CD14-positive monocyte (primary cell): ENCODE data around the gene ARHGAP33. TPM values are rescaled to one million over a fixed set of nuclear protein-coding genes. Genes with fewer than 3 reads are reported as not detected.

Source experiments
- DNase-seq, 3 donors: peaks; one replicate each; pipeline ENCODE4 v3.0.0-alpha.2; 2011 to 2022
- H2AFZ ChIP-seq: 2 replicates; pipeline ENCODE4 v1.6.0; 2012; ENCODE audit warnings: mild to moderate bottlenecking, low read depth, low read length, inconsistent platforms; ENCODE audit not compliant: insufficient read depth, poor library complexity, severe bottlenecking
- H3K27ac ChIP-seq, 2 donors: 1 replicate in 1 of 2; 2 replicates in 1 of 2; pipeline ENCODE4 v1.5.1; 2012 to 2013; ENCODE audit warnings: low read length in 2 of 2, control low read depth in 1 of 2, inconsistent platforms in 1 of 2, low read depth in 1 of 2, mild to moderate bottlenecking in 1 of 2
- H3K27me3 ChIP-seq, 2 donors: one replicate each; pipeline versions ENCODE4 v1.6.0 to v1.6.1; 2011 to 2013; ENCODE audit warnings: low read length in 2 of 2; ENCODE audit not compliant: control insufficient read depth in 2 of 2, insufficient read depth in 2 of 2
- H3K36me3 ChIP-seq, 2 donors: replicated peaks in 1 of 2; 1 replicate in 1 of 2; 2 replicates in 1 of 2; pipeline versions ENCODE4 v1.5.1 to v1.6.1; 2012 to 2013; ENCODE audit warnings: low read length in 2 of 2, control low read depth in 1 of 2, inconsistent platforms in 1 of 2, mild to moderate bottlenecking in 1 of 2; ENCODE audit not compliant: insufficient read depth in 2 of 2, control insufficient read depth in 1 of 2
- H3K4me1 ChIP-seq, 2 donors: 1 replicate in 1 of 2; 2 replicates in 1 of 2; pipeline versions ENCODE4 v1.5.1 to v1.6.1; 2012 to 2013; ENCODE audit warnings: low read length in 2 of 2, control low read depth in 1 of 2, inconsistent platforms in 1 of 2, mild to moderate bottlenecking in 1 of 2, moderate library complexity in 1 of 2; ENCODE audit not compliant: insufficient read depth in 2 of 2, control insufficient read depth in 1 of 2
- H3K4me2 ChIP-seq: replicated peaks from 2 replicates; pipeline ENCODE3; 2012; ENCODE audit warnings: low read length, moderate library complexity, mild to moderate bottlenecking; ENCODE audit not compliant: poor library complexity, severe bottlenecking; ENCODE audit errors: extremely low read depth
- H3K4me3 ChIP-seq, 3 experiments: fragments of 200-600 bp in 1 of 3; sonication (generic) in 1 of 3; replicated peaks in 1 of 3; 1 replicate in 2 of 3; 2 replicates in 1 of 3; pipeline ENCODE4 v1.5.1; 2011 to 2013; ENCODE audit warnings: low read length in 3 of 3, mild to moderate bottlenecking in 3 of 3, control low read depth in 2 of 3, low read depth in 2 of 3, inconsistent platforms in 1 of 3, moderate library complexity in 1 of 3
- H3K79me2 ChIP-seq: 2 replicates; pipeline ENCODE4 v1.6.0; 2012; ENCODE audit warnings: mild to moderate bottlenecking, control low read depth, inconsistent platforms, low read length, moderate library complexity; ENCODE audit not compliant: insufficient read depth
- H3K9ac ChIP-seq: 2 replicates; pipeline ENCODE4 v1.6.0; 2017; ENCODE audit warnings: low read length, mild to moderate bottlenecking; ENCODE audit not compliant: insufficient read depth, poor library complexity, severe bottlenecking
- H3K9me3 ChIP-seq, 2 donors: replicated peaks in 1 of 2; 1 replicate in 1 of 2; 2 replicates in 1 of 2; pipeline versions ENCODE4 v1.5.1 to v1.6.1; 2012 to 2013; ENCODE audit warnings: low read length in 2 of 2, control low read depth in 1 of 2; ENCODE audit not compliant: control insufficient read depth in 1 of 2, insufficient read depth in 1 of 2
- H4K20me1 ChIP-seq: 2 replicates; pipeline ENCODE4 v1.6.0; 2012; ENCODE audit warnings: mild to moderate bottlenecking, low read length, control low read depth, moderate library complexity; ENCODE audit not compliant: insufficient read depth
- H3K27ac Mint-ChIP-seq, 7 donors: one replicate each; pipeline ENCODE4 v1.8.0; 2020; ENCODE audit warnings: mild to moderate bottlenecking in 7 of 7, mixed read lengths in 7 of 7, moderate library complexity in 6 of 7, inconsistent platforms in 2 of 7
- H3K27me3 Mint-ChIP-seq, 3 donors: one replicate each; pipeline ENCODE4 v1.8.0; 2021 to 2022; ENCODE audit warnings: low read depth in 3 of 3, mild to moderate bottlenecking in 3 of 3, mixed read lengths in 3 of 3, moderate library complexity in 3 of 3, inconsistent platforms in 1 of 3
- H3K36me3 Mint-ChIP-seq, 2 donors: one replicate each; pipeline ENCODE4 v1.8.0; 2020; ENCODE audit warnings: mixed read lengths in 2 of 2, inconsistent platforms in 1 of 2, mild to moderate bottlenecking in 1 of 2
- H3K4me1 Mint-ChIP-seq: one replicate; pipeline ENCODE4 v1.8.0; 2020; ENCODE audit warnings: mild to moderate bottlenecking, mixed read lengths
- H3K4me3 Mint-ChIP-seq, 2 donors: one replicate each; pipeline ENCODE4 v1.8.0; 2020; ENCODE audit warnings: mild to moderate bottlenecking in 2 of 2, mixed read lengths in 2 of 2, moderate library complexity in 1 of 2
- H3K9me3 Mint-ChIP-seq, 7 donors: one replicate each; pipeline ENCODE4 v1.8.0; 2020 to 2022; ENCODE audit warnings: mixed read lengths in 7 of 7, mild to moderate bottlenecking in 6 of 7, moderate library complexity in 6 of 7, inconsistent platforms in 2 of 7
- WGBS: methylation state at CpG from one replicate; pipeline ENCODE4 v1.1.5; 2013; ENCODE audit warnings: missing lambda C conversion rate; ENCODE audit not compliant: insufficient coverage; 5-methylcytosine and 5-hydroxymethylcytosine counted together
- intact Hi-C, 2 donors: fragments of 100-400 bp; cut with micrococcal nuclease; formaldehyde crosslinking; loops; one replicate each; pipeline versions ENCODE4 v1.15.0 to v1.15.1; 2023
- polyA plus RNA-seq, 3 donors: library from polyadenylated mRNA; depleted of rRNA in 1 of 3; unstranded in 2 of 3; stranded (reverse) in 1 of 3; fragments of 300-500 nt in 2 of 3; fragments of >200 nt in 1 of 3; fragmentation: Illumina TruSeq in 2 of 3; gene quantifications; 1 replicate in 2 of 3; 2 replicates in 1 of 3; pipeline ENCODE4 v1.2.3, GENCODE V29; 2012 to 2021
- TF ChIP-seq, protein P1 (sequence below): fragments of 200-600 bp; IDR thresholded peaks from one replicate; pipeline ENCODE4 v1.8.0; 2022; ENCODE audit warnings: antibody characterized with exemption, mild to moderate bottlenecking

ARHGAP33 gene
- polyA plus RNA-seq, 3 donors: 8.6 TPM; not detected in 2

DNA sequence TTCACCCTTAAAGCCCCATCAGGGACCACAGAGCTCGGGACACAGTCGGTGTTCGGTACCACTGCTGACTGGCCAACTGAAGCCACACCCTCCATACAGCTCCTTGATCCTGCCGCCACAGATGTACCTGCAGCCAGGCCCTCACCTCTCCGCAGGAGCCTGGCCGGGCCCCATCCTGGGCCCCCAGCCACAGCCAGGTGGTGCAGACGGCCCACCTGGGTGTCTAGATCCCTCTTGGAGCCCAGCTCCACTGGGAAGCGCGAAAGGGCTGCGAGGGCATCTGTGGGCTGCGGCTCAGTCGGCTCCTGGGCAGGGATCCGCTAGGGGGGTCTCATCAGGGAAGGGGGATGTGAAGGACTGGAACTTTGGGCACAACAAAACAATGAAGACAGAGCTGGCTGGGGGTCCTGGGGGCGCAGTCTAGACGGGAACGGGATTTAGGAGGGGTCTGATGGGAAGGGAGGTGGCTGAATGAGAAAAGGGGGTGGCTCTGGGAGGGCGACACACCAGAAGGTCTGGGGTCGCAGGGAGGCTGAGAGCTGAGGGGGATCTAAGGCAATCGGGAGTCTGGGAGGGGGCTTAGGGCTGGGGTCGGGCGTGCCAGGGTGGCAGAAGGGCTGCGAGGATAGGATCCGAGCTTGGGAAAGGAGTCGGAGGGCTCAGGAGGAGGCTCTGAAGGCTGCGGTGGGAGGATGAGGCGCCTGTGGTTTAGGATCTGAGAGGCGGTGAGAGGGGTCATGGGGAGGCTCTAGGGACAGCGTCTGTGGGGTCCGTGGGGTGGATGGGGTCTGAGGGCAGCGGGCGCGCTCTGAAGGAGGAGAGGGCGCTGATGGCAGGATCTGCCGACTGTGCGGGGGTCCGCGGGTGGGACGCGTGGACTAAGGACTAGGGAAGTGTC is 21.5 kb downstream of the ARHGAP33 start:
- H3K4me3 Mint-ChIP-seq: peak overlapping the region in 1 of 2 donors; percentile 73
- TF ChIP-seq, protein P1, sequence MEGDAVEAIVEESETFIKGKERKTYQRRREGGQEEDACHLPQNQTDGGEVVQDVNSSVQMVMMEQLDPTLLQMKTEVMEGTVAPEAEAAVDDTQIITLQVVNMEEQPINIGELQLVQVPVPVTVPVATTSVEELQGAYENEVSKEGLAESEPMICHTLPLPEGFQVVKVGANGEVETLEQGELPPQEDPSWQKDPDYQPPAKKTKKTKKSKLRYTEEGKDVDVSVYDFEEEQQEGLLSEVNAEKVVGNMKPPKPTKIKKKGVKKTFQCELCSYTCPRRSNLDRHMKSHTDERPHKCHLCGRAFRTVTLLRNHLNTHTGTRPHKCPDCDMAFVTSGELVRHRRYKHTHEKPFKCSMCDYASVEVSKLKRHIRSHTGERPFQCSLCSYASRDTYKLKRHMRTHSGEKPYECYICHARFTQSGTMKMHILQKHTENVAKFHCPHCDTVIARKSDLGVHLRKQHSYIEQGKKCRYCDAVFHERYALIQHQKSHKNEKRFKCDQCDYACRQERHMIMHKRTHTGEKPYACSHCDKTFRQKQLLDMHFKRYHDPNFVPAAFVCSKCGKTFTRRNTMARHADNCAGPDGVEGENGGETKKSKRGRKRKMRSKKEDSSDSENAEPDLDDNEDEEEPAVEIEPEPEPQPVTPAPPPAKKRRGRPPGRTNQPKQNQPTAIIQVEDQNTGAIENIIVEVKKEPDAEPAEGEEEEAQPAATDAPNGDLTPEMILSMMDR: no peak
- intact Hi-C loops: no loop called here

DNA sequence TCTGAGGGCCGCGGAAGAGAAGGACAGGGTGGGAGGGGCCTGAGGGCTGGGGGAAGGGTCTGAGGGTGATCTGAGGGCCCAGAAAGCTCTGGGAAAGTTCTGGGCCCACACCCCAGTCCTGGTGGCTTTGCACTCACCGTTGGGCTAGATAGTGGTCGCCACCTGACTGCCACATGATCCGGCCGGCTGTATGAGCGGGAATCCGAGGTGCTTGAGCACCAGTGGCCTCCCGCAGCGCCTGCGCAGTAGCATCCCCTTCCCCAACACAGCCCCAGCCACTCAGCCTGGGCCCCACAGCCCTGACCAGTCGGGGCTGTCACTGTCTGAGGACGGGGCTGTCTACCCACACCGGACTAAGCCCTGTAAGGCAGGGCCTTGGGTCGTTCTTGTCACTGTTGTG is 22.3 kb downstream of the ARHGAP33 start:
- 10% methylated on average over 15 of the region's 15 CpGs for WGBS
- H3K4me1 ChIP-seq: no peaks in the 10 kb centered on the region
- no peak overlapping the region for H3K27ac ChIP-seq
- Mint-ChIP-seq H3K4me3 (peak overlapping the region in 1 of 2 donors; percentile 73), H3K4me1 (peaks cover 4% of the 10 kb centered on the region), H3K9me3 (peaks cover 0 to 17% (median 3%) of the 10 kb centered on the region in 7 donors), H3K27ac (no peak overlapping the region), H3K27me3 (peaks cover 32 to 50% (median 44%) of the 10 kb centered on the region in 3 donors), H3K36me3 (no peaks in the 10 kb centered on the region)
- no peaks in the 10 kb centered on the region for H3K36me3 ChIP-seq
- no peak overlapping the region for H3K9ac ChIP-seq
- no peaks in the 10 kb centered on the region for H3K79me2 ChIP-seq
- H3K4me2 ChIP-seq: peak overlapping the region; percentile 19
- DNase-seq: peak in 1 of 3 donors; percentile 5
- no peaks in the 10 kb centered on the region for H4K20me1 ChIP-seq
- peaks cover 0 to 4% of the 10 kb centered on the region in 2 donors for H3K9me3 ChIP-seq
- no peak overlapping the region for H2AFZ ChIP-seq
- H3K4me3 ChIP-seq: no peak overlapping the region
- intact Hi-C loops: no loop called here
- TF ChIP-seq, protein P1: no peak
- H3K27me3 ChIP-seq: peaks cover 2 to 22% of the 10 kb centered on the region in 2 donors

More for the DNA sequence above, 21.5 kb downstream of the ARHGAP33 start:
- Histone ChIP-seq H3K4me3 (no peak overlapping the region), H3K9me3 (peaks cover 0 to 1% of the 10 kb centered on the region in 2 donors), H3K79me2 (no peaks in the 10 kb centered on the region), H3K36me3 (no peaks in the 10 kb centered on the region), H3K9ac (no peak overlapping the region), H3K27ac (no peak overlapping the region), H4K20me1 (no peaks in the 10 kb centered on the region), H3K4me2 (no peak overlapping the region), H2AFZ (no peak overlapping the region), H3K27me3 (peaks cover 2 to 22% of the 10 kb centered on the region in 2 donors), H3K4me1 (no peaks in the 10 kb centered on the region)
- WGBS: 21% methylated on average over 39 of the region's 39 CpGs
- Mint-ChIP-seq H3K9me3 (peaks cover 0 to 12% (median 2%) of the 10 kb centered on the region in 7 donors), H3K4me1 (peaks cover 4% of the 10 kb centered on the region), H3K27ac (peak overlapping the region in 2 of 7 donors; percentile 19 to 50), H3K27me3 (peaks cover 34 to 49% (median 44%) of the 10 kb centered on the region in 3 donors), H3K36me3 (no peaks in the 10 kb centered on the region)
- DNase-seq: no peak
